ENCODE results near the gene STARD5. TPM values are rescaled to one million over a fixed set of nuclear protein-coding genes. Genes with fewer than 3 reads are reported as not detected.

STARD5 gene
- total and polyA plus RNA-seq, 2 of the 8 experiments (the other 6 are each of a cell fraction or from before 2014, with no cell fraction given) = 5.5 to 10.4 TPM

- no peak for TF ChIP-seq CBX5 (IDR thresholded peaks at IDR 0.05; ENCODE audit: low read depth, low read length)
- no peak for TF ChIP-seq BACH1 (IDR thresholded peaks at IDR 0.05; ENCODE audit: low read length)
- TF ChIP-seq CEBPB (IDR thresholded peaks at IDR 0.05; ENCODE audit: low read depth, low read length) = no peak
Measured at GRCh38 chr15:81294516-81294880, 29.4 kb downstream of the STARD5 start (continued).

Measured in H1 (cell line).